TTC549 (cell line): ENCODE data around the gene MYLK4.
A peak's percentile ranks its signal among the peaks of the same experiment; 100 is the strongest.

Source experiments
- FAIRE-seq: peaks from 2 replicates; lab custom pipeline; 2012; peaks lifted over from hg19 to GRCh38; lab: Jason Lieb, UNC

The MYLK4 gene

GRCh38 chr6:2695454-2696095 is 55.1 kb downstream of the MYLK4 start:
- peak; percentile 74 for FAIRE-seq

GRCh38 chr6:2693231-2693630 is 57.5 kb downstream of the MYLK4 start:
- no peak for FAIRE-seq

GRCh38 chr6:2688401-2689064 is 62.2 kb downstream of the MYLK4 start:
- FAIRE-seq = no peak

- no peak for FAIRE-seq
Observed at GRCh38 chr6:2687456-2687855, 63.3 kb downstream of the MYLK4 start.

- FAIRE-seq = no peak
Observed at GRCh38 chr6:2686515-2686914, 64.2 kb downstream of the MYLK4 start.

- no peak for FAIRE-seq
Observed at GRCh38 chr6:2684766-2685754, 65.7 kb downstream of the MYLK4 start.

- no peak for FAIRE-seq
Observed at GRCh38 chr6:2684103-2684749, 66.5 kb downstream of the MYLK4 start.

GRCh38 chr6:2680264-2680922 is 70.3 kb downstream of the MYLK4 start:
- FAIRE-seq = no peak

GRCh38 chr6:2677080-2677593 is 73.6 kb downstream of the MYLK4 start:
- FAIRE-seq = no peak

GRCh38 chr6:2676048-2676447 is 74.7 kb downstream of the MYLK4 start:
- no peak for FAIRE-seq

- no peak for FAIRE-seq
Observed at GRCh38 chr6:2674857-2675256, 75.9 kb downstream of the MYLK4 start.

GRCh38 chr6:2669067-2669700 is 81.5 kb downstream of the MYLK4 start:
- no peak for FAIRE-seq

GRCh38 chr6:2667617-2668016 is 83.1 kb downstream of the MYLK4 start:
- FAIRE-seq = no peak

GRCh38 chr6:2666906-2667575 is 83.7 kb downstream of the MYLK4 start:
- FAIRE-seq = no peak

- FAIRE-seq = no peak
Observed at GRCh38 chr6:2665146-2666070, 85.3 kb downstream of the MYLK4 start.

GRCh38 chr6:2663123-2663522 is 87.6 kb downstream of the MYLK4 start:
- no peak for FAIRE-seq

GRCh38 chr6:2661651-2662050 is 89.1 kb downstream of the MYLK4 start:
- FAIRE-seq = no peak

GRCh38 chr6:2659882-2660281 is 90.8 kb downstream of the MYLK4 start:
- FAIRE-seq = no peak

- no peak for FAIRE-seq
Observed at GRCh38 chr6:2659381-2659780, 91.3 kb downstream of the MYLK4 start.
